CD14-positive monocyte (primary cell): ENCODE measurements around the gene CACNA1B. TPM values are rescaled to one million over a fixed set of nuclear protein-coding genes. Genes with fewer than 3 reads are reported as not detected.
A peak's percentile ranks its signal among the peaks of the same experiment; 100 is the strongest.

Experiments
- DNase-seq, 3 donors: peaks; one replicate each; pipeline ENCODE4 v3.0.0-alpha.2; 2011 to 2022
- H2AFZ ChIP-seq: 2 replicates; pipeline ENCODE4 v1.6.0; 2012; ENCODE audit warnings: mild to moderate bottlenecking, low read depth, low read length, inconsistent platforms; ENCODE audit not compliant: insufficient read depth, poor library complexity, severe bottlenecking
- H3K27ac ChIP-seq, 2 donors: 1 replicate in 1 of 2; 2 replicates in 1 of 2; pipeline ENCODE4 v1.5.1; 2012 to 2013; ENCODE audit warnings: low read length in 2 of 2, control low read depth in 1 of 2, inconsistent platforms in 1 of 2, low read depth in 1 of 2, mild to moderate bottlenecking in 1 of 2
- H3K27me3 ChIP-seq, 2 donors: one replicate each; pipeline versions ENCODE4 v1.6.0 to v1.6.1; 2011 to 2013; ENCODE audit warnings: low read length in 2 of 2; ENCODE audit not compliant: control insufficient read depth in 2 of 2, insufficient read depth in 2 of 2
- H3K36me3 ChIP-seq, 2 donors: replicated peaks in 1 of 2; 1 replicate in 1 of 2; 2 replicates in 1 of 2; pipeline versions ENCODE4 v1.5.1 to v1.6.1; 2012 to 2013; ENCODE audit warnings: low read length in 2 of 2, control low read depth in 1 of 2, inconsistent platforms in 1 of 2, mild to moderate bottlenecking in 1 of 2; ENCODE audit not compliant: insufficient read depth in 2 of 2, control insufficient read depth in 1 of 2
- H3K4me1 ChIP-seq, 2 donors: 1 replicate in 1 of 2; 2 replicates in 1 of 2; pipeline versions ENCODE4 v1.5.1 to v1.6.1; 2012 to 2013; ENCODE audit warnings: low read length in 2 of 2, control low read depth in 1 of 2, inconsistent platforms in 1 of 2, mild to moderate bottlenecking in 1 of 2, moderate library complexity in 1 of 2; ENCODE audit not compliant: insufficient read depth in 2 of 2, control insufficient read depth in 1 of 2
- H3K4me2 ChIP-seq: replicated peaks from 2 replicates; pipeline ENCODE3; 2012; ENCODE audit warnings: low read length, moderate library complexity, mild to moderate bottlenecking; ENCODE audit not compliant: poor library complexity, severe bottlenecking; ENCODE audit errors: extremely low read depth
- H3K4me3 ChIP-seq, 3 experiments: fragments of 200-600 bp in 1 of 3; sonication (generic) in 1 of 3; replicated peaks in 1 of 3; 1 replicate in 2 of 3; 2 replicates in 1 of 3; pipeline ENCODE4 v1.5.1; 2011 to 2013; ENCODE audit warnings: low read length in 3 of 3, mild to moderate bottlenecking in 3 of 3, control low read depth in 2 of 3, low read depth in 2 of 3, inconsistent platforms in 1 of 3, moderate library complexity in 1 of 3
- H3K79me2 ChIP-seq: 2 replicates; pipeline ENCODE4 v1.6.0; 2012; ENCODE audit warnings: mild to moderate bottlenecking, control low read depth, inconsistent platforms, low read length, moderate library complexity; ENCODE audit not compliant: insufficient read depth
- H3K9ac ChIP-seq: 2 replicates; pipeline ENCODE4 v1.6.0; 2017; ENCODE audit warnings: low read length, mild to moderate bottlenecking; ENCODE audit not compliant: insufficient read depth, poor library complexity, severe bottlenecking
- H3K9me3 ChIP-seq, 2 donors: replicated peaks in 1 of 2; 1 replicate in 1 of 2; 2 replicates in 1 of 2; pipeline versions ENCODE4 v1.5.1 to v1.6.1; 2012 to 2013; ENCODE audit warnings: low read length in 2 of 2, control low read depth in 1 of 2; ENCODE audit not compliant: control insufficient read depth in 1 of 2, insufficient read depth in 1 of 2
- H4K20me1 ChIP-seq: 2 replicates; pipeline ENCODE4 v1.6.0; 2012; ENCODE audit warnings: mild to moderate bottlenecking, low read length, control low read depth, moderate library complexity; ENCODE audit not compliant: insufficient read depth
- H3K27ac Mint-ChIP-seq, 7 donors: one replicate each; pipeline ENCODE4 v1.8.0; 2020; ENCODE audit warnings: mild to moderate bottlenecking in 7 of 7, mixed read lengths in 7 of 7, moderate library complexity in 6 of 7, inconsistent platforms in 2 of 7
- H3K27me3 Mint-ChIP-seq, 3 donors: one replicate each; pipeline ENCODE4 v1.8.0; 2021 to 2022; ENCODE audit warnings: low read depth in 3 of 3, mild to moderate bottlenecking in 3 of 3, mixed read lengths in 3 of 3, moderate library complexity in 3 of 3, inconsistent platforms in 1 of 3
- H3K36me3 Mint-ChIP-seq, 2 donors: one replicate each; pipeline ENCODE4 v1.8.0; 2020; ENCODE audit warnings: mixed read lengths in 2 of 2, inconsistent platforms in 1 of 2, mild to moderate bottlenecking in 1 of 2
- H3K4me1 Mint-ChIP-seq: one replicate; pipeline ENCODE4 v1.8.0; 2020; ENCODE audit warnings: mild to moderate bottlenecking, mixed read lengths
- H3K4me3 Mint-ChIP-seq, 2 donors: one replicate each; pipeline ENCODE4 v1.8.0; 2020; ENCODE audit warnings: mild to moderate bottlenecking in 2 of 2, mixed read lengths in 2 of 2, moderate library complexity in 1 of 2
- H3K9me3 Mint-ChIP-seq, 7 donors: one replicate each; pipeline ENCODE4 v1.8.0; 2020 to 2022; ENCODE audit warnings: mixed read lengths in 7 of 7, mild to moderate bottlenecking in 6 of 7, moderate library complexity in 6 of 7, inconsistent platforms in 2 of 7
- WGBS: methylation state at CpG from one replicate; pipeline ENCODE4 v1.1.5; 2013; ENCODE audit warnings: missing lambda C conversion rate; ENCODE audit not compliant: insufficient coverage; 5-methylcytosine and 5-hydroxymethylcytosine counted together
- intact Hi-C, 2 donors: fragments of 100-400 bp; cut with micrococcal nuclease; formaldehyde crosslinking; loops; one replicate each; pipeline versions ENCODE4 v1.15.0 to v1.15.1; 2023
- polyA plus RNA-seq, 3 donors: library from polyadenylated mRNA; depleted of rRNA in 1 of 3; unstranded in 2 of 3; stranded (reverse) in 1 of 3; fragments of 300-500 nt in 2 of 3; fragments of >200 nt in 1 of 3; fragmentation: Illumina TruSeq in 2 of 3; gene quantifications; 1 replicate in 2 of 3; 2 replicates in 1 of 3; pipeline ENCODE4 v1.2.3, GENCODE V29; 2012 to 2021
- TF ChIP-seq, protein P1 (sequence below): fragments of 200-600 bp; IDR thresholded peaks from one replicate; pipeline ENCODE4 v1.8.0; 2022; ENCODE audit warnings: antibody characterized with exemption, mild to moderate bottlenecking

CACNA1B gene
- polyA plus RNA-seq, 3 donors, result not detected

DNA sequence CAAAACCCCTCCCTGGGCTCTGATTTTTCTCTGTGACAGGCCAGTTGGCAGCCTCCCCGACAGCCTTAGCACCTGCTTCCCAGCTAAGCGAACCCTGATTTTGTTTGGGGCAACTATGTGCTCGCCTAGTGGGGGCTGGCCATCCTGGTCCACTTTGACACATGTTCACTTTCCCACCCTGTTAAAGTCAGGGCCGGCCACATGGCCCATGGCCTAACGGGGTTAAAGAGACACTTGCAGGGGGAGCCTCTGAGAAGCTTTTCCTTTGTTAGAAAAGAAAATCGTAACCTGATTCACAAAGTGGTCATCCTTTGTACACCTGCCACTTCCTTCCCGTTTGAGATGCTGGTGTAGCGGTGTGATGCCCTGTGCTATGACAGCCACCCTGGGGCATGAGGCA, 1.3 kb upstream of the CACNA1B start:
- TF ChIP-seq, protein P1, sequence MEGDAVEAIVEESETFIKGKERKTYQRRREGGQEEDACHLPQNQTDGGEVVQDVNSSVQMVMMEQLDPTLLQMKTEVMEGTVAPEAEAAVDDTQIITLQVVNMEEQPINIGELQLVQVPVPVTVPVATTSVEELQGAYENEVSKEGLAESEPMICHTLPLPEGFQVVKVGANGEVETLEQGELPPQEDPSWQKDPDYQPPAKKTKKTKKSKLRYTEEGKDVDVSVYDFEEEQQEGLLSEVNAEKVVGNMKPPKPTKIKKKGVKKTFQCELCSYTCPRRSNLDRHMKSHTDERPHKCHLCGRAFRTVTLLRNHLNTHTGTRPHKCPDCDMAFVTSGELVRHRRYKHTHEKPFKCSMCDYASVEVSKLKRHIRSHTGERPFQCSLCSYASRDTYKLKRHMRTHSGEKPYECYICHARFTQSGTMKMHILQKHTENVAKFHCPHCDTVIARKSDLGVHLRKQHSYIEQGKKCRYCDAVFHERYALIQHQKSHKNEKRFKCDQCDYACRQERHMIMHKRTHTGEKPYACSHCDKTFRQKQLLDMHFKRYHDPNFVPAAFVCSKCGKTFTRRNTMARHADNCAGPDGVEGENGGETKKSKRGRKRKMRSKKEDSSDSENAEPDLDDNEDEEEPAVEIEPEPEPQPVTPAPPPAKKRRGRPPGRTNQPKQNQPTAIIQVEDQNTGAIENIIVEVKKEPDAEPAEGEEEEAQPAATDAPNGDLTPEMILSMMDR, result no peak
- intact Hi-C loops, result no loop called here
- Histone ChIP-seq H3K27ac (no peak overlapping the region), H3K36me3 (no peaks in the 10 kb centered on the region), H3K4me3 (no peak overlapping the region), H3K9me3 (peaks cover 0 to 7% of the 10 kb centered on the region in 2 donors), H3K79me2 (no peaks in the 10 kb centered on the region), H3K9ac (no peak overlapping the region), H4K20me1 (no peaks in the 10 kb centered on the region), H3K4me1 (no peaks in the 10 kb centered on the region), H3K27me3 (peaks cover 0 to 34% of the 10 kb centered on the region in 2 donors), H3K4me2 (no peak overlapping the region), H2AFZ (no peak overlapping the region)
- Mint-ChIP-seq H3K4me1 (no peaks in the 10 kb centered on the region), H3K27me3 (peaks cover 29 to 44% (median 31%) of the 10 kb centered on the region in 3 donors), H3K27ac (no peak overlapping the region), H3K9me3 (peaks cover 0 to 21% (median 3%) of the 10 kb centered on the region in 7 donors), H3K36me3 (no peaks in the 10 kb centered on the region), H3K4me3 (peak overlapping the region in 1 of 2 donors; percentile 46)
- 85% methylated on average over 8 of the region's 8 CpGs for WGBS
- no peak for DNase-seq

DNA sequence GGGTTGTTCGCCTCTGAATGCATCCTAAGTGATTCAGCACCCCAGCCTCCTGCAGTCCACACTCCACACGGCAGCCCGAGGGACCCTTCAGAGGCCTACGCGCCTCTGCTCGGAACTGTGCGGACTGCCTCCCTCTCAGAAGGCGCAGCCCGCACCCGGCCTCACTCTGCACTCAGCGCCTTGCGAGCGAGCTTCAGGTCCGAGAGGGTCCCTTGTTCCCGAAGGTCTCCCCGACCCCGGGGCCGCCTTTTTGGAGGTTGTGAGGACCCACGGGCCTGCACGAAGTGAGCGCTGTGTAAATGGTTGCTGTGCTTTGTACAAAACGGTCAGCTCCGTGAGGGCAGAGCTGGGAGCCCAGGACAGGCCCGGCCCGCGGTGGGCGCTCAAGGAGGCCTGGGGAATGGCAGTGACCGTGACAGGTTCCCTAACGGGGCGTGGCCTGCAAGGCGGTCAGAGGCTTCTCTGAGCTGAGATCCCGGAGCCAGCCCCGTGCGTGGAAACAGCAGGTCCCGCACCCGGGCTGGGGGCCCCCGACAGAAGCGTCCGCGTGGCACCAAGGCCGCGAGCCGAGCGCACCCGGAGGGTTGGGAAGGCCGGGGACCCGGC, 698 bp upstream of the CACNA1B start:
- Histone ChIP-seq H3K79me2 (no peaks in the 10 kb centered on the region), H4K20me1 (no peaks in the 10 kb centered on the region), H3K9ac (no peak overlapping the region), H2AFZ (no peak overlapping the region), H3K27ac (no peak overlapping the region), H3K4me3 (no peak overlapping the region), H3K4me1 (no peaks in the 10 kb centered on the region), H3K9me3 (peaks cover 0 to 7% of the 10 kb centered on the region in 2 donors), H3K4me2 (no peak overlapping the region), H3K36me3 (no peaks in the 10 kb centered on the region), H3K27me3 (peaks cover 0 to 34% of the 10 kb centered on the region in 2 donors)
- Mint-ChIP-seq H3K9me3 (peaks cover 0 to 21% (median 3%) of the 10 kb centered on the region in 7 donors), H3K27ac (no peak overlapping the region), H3K36me3 (no peaks in the 10 kb centered on the region), H3K4me1 (no peaks in the 10 kb centered on the region), H3K27me3 (peaks cover 29 to 44% (median 31%) of the 10 kb centered on the region in 3 donors), H3K4me3 (peak overlapping the region in 1 of 2 donors; percentile 46)
- no peak for DNase-seq
- WGBS, result 56% methylated on average over 47 of the region's 47 CpGs
- TF ChIP-seq, protein P1, result no peak
- intact Hi-C loops, result no loop called here
